Adipose tissue (tissue), 3 donors: ENCODE measurements around the gene SNAPC2. TPM values are rescaled to one million over a fixed set of nuclear protein-coding genes. Genes with fewer than 3 reads are reported as not detected.
"Not testable (repeated sequence)": the region's sequence is repeated elsewhere in the genome, so short reads cannot be mapped to it uniquely, and the experiment has no call there.

ENCODE experiments used
- H3K27ac ChIP-seq: one replicate; pipeline ENCODE4 v1.5.1; 2013; ENCODE audit warnings: low read depth, low read length
- WGBS, 3 donors: extraction: QIAGEN DNeasy Blood & Tissue Kit; methylation state at CpG; one replicate each; pipeline ENCODE4 v1.1.7; 2013; 5-methylcytosine and 5-hydroxymethylcytosine counted together
- polyA plus RNA-seq, 3 donors: library from polyadenylated mRNA; stranded (reverse); fragments of 200-250 nt; gene quantifications; one replicate each; pipeline ENCODE4 v1.2.3, GENCODE V29; 2013
- donor health status: healthy with polysubstance abuse.
- donor health status: Bipolar disorder and iron deficiency.
- donor health status: healthy.

SNAPC2 gene
- polyA plus RNA-seq, 3 donors = 13.3 to 21.0 (median 15.7) TPM

- no peak overlapping the region for H3K27ac ChIP-seq
- 90% methylated on average over 23 of the region's 23 CpGs for WGBS, 3 donors
Measured at GRCh38 chr19:7927605-7928333, 7.6 kb downstream of the SNAPC2 start.

GRCh38 chr19:7928334-7928706, 8.2 kb downstream of the SNAPC2 start:
- WGBS, 3 donors = 52 to 78% (median 63%) methylated on average over 9 of the region's 9 CpGs
- no peak overlapping the region for H3K27ac ChIP-seq

DNA sequence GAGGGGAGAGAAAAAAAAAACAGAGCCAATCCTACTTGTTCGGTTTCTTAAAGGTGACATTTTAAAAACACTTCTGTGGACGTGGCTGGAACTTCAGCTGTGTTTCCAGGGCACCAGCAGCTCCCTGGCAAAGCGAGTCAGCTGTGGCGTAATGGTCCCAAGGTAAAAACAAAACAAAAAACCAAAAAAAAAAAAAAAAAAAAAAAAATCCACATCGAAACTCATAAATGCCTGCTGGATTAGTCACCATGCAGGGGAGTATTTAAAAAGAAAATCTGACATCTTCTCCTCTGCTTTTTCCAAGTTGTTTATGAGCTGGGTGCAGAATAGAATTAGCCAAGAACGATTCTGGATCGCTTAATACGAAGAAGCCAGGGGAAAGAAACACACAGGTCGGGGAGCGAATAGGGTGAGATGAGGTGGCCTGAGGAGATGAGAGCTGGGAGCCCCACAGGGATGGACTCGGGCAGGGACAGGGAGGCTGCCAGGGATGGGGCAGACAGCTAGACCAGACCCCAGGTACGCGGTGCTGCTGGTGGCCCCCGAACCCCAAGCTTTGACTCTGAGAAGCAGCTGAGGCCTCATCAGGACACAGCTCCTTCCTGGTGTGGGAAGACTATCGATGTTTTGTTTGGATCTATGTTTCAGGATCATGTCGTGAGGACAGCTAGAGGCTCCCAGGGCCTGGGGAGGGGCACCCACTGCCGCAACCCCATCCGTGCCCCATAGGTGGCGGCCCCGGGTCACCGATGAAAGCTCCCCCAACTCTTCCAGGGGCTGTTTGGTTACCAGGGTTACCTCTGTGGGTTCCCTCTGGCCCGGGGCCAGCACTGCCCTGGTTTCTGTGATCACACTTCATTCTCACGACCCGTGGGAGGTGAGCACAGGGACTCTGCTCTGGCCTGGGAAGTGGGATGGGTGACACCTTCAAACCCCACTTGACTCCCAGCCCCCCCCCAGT, 8.9 kb downstream of the SNAPC2 start:
- peak overlapping the region; percentile 58 for H3K27ac ChIP-seq
- 48 to 69% (median 56%) methylated on average over 24 of the region's 24 CpGs for WGBS, 3 donors

DNA sequence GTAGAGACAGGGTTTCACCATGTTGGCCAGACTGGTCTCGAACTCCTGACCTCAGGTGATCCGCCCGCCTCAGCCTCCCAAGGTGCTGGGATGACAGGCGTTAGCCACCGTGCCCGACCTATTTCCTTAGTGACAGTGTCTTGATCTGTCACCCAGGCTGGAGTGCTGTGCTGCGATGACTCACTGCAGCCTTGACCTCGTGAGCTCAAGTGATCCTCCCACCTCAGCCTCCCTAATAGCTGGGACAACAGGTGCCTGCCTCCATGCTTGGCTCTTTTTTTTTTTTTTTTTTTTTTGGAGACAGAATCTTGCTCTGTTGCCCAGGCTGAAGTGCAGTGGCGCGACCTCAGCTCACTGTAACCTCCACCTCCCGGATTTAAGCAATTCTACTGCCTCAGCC, 9.9 kb downstream of the SNAPC2 start:
- not testable (repeated sequence) for H3K27ac ChIP-seq
- 81 to 91% (median 88%) methylated on average over 8 to 11 of the region's 11 CpGs for WGBS, 3 donors

DNA sequence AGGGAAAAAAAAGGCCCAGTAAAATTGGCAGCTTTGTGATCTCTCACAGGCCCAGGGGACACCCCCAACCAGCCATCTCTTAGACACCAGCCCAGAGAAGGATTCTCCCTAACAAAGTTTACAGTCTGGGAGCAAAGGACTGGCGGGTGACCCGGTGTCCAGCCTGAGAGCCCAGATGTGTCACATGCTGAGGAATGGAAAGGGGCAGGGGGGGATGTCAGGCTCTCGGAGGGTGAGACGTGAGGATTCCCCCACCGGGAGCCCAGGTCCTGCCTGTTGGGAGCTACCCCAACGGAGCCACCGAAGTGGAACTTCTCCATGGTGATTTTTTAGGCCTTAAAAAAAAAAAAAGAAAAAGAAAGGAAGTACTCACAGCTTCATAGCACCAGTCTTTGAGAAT, 10.6 kb downstream of the SNAPC2 start:
- 83 to 87% (median 84%) methylated on average over 7 of the region's 7 CpGs for WGBS, 3 donors

GRCh38 chr19:7931221-7932061, 11.3 kb downstream of the SNAPC2 start:
- no peak overlapping the region for H3K27ac ChIP-seq
- 89 to 91% (median 90%) methylated on average over 30 to 36 of the region's 36 CpGs for WGBS, 3 donors

More for the DNA sequence above, 10.6 kb downstream of the SNAPC2 start:
- no peak overlapping the region for H3K27ac ChIP-seq

- 91 to 92% (median 92%) methylated on average over 31 to 32 of the region's 32 CpGs for WGBS, 3 donors
- H3K27ac ChIP-seq = no peak overlapping the region
Measured at GRCh38 chr19:7932276-7932929, 12.3 kb downstream of the SNAPC2 start.

GRCh38 chr19:7932930-7933300, 12.8 kb downstream of the SNAPC2 start:
- WGBS, 3 donors = 93 to 95% (median 94%) methylated on average over 10 of the region's 10 CpGs
- no peak overlapping the region for H3K27ac ChIP-seq

DNA sequence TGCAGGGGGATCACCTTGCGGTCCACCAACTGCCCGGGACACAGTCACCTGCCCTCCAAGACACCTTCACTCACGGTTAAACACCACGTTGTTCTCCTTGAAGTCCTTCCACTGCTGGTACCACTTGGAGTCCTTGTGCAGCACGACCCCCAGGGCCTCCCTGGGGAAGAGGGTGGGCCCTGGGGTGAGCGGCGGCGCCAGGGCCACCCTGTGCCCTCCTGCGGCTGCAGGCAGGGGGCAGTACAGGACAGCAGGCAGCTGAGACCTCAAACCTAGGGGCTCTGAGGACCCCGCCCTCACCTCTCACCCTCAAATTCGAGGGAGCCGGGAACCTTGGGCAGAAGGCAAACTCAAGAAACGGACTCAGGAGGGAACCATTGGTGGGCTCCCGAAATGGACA, 13.3 kb downstream of the SNAPC2 start:
- 81 to 92% (median 89%) methylated on average over 14 of the region's 14 CpGs for WGBS, 3 donors
- H3K27ac ChIP-seq = no peak overlapping the region

DNA sequence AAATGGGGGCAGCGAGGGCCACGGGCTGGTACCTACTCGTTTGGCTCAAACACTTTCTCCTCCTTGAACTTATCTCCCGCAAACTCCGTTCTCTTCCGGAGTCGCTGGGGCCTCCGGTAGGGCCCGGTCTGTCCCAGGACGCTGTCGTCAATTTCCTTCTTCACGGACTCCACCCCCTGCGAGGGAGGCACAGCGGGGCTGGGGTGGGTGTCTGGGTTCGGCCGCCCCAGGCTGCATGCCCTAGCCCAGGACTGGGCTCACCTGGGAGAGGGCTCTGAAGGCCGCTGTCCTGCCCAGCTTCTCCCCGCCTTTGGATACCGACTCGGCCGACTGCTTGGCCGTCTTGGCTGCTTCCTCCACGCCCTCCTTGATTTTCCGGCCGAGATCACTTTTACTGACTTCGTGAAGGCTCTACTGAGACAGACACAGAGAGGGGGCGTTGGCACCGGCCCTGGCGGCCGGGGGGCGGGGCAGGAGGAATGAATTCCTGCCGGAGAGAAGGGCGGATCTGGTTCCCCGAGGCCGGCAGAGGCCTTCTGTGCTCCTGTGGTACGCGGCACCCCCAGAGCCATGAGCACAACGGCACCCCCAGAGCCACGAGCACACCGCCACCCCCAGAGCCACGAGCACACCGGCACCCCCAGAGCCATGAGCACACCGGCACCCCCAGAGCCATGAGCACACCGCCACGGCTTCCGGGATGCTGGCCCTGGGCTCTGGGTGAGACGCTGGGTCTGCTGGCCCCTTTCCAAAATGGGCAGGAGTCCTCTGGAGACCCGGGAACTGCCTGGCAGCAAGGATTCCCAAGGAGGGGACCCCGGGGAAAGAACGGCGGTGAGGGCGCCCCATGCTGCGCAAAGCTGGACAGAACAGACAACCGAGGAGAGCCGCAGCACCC, 13.9 kb downstream of the SNAPC2 start:
- no peak overlapping the region for H3K27ac ChIP-seq
- 88 to 92% (median 92%) methylated on average over 54 to 55 of the region's 55 CpGs for WGBS, 3 donors

DNA sequence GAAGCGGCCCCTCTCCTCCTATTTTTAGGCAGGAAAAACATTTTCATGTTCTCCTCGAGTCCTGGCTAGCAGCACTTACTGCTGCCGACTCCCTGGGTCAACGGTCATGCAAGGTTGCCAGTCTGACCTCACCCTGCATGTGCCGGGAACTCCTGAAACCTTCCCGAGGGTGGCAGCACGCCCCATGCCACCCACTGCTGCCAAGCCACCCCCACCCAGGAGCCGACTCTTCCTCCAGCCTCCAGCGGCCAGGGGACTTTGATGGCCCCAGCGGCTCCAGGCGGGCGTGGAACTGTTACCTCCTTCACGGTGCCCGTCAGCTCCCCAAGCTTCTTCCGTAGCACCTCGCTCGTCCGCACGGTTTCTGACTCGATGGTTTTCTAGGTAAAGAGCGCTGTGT, 14.6 kb downstream of the SNAPC2 start:
- 89 to 94% (median 90%) methylated on average over 21 of the region's 21 CpGs for WGBS, 3 donors
- H3K27ac ChIP-seq = no peak overlapping the region

DNA sequence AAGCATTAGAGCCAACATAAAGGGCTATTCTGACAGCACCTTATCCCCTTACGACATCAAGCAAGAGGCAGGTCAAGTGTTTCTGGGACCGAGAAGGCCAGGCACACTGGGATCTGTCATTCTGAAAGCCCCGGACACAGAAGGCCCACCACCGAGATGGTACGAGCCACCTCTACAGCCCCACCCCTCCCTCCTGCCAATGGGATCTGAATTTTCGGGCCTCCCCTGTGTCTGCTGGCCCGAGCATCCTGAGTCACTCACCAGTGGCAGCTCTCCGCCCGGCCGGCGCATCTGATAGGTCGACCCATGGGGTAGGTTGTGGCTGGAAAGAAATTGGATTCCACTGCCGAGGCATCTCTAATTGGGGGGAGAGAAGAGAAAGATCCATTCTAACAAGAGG, 20.7 kb downstream of the SNAPC2 start:
- no peak overlapping the region for H3K27ac ChIP-seq
- 92 to 95% (median 94%) methylated on average over 13 of the region's 13 CpGs for WGBS, 3 donors

- no peak overlapping the region for H3K27ac ChIP-seq
- 85 to 92% (median 85%) methylated on average over 19 of the region's 19 CpGs for WGBS, 3 donors
Measured at GRCh38 chr19:7941895-7942596, 21.9 kb downstream of the SNAPC2 start.

GRCh38 chr19:7942981-7943443, 22.9 kb downstream of the SNAPC2 start:
- peak overlapping the region; percentile 68 for H3K27ac ChIP-seq
- WGBS, 3 donors = 3 to 6% (median 6%) methylated on average over 31 to 33 of the region's 33 CpGs

- WGBS, 3 donors = 0 to 1% (median 1%) methylated on average over 56 of the region's 56 CpGs
- H3K27ac ChIP-seq = peak within 1 kb of the TSS; percentile 68
Measured at GRCh38 chr19:7943444-7944176, 23.5 kb downstream of the SNAPC2 start, which contains the start of gene TIMM44. Gene TIMM44 (minus strand): TSS chr19:7943666. CDS start chr19:7943651, 15 bp downstream.
